ENCODE results near the gene CLDN18. TPM values are rescaled to one million over a fixed set of nuclear protein-coding genes. Genes with fewer than 3 reads are reported as not detected.

The CLDN18 gene
- polyA plus RNA-seq (2013, experiment 1 of 2; ENCODE audit: insufficient read length) = 0.24 TPM
- polyA plus RNA-seq (2013, experiment 2 of 2; ENCODE audit: insufficient read length) = 0.46 TPM

DNA sequence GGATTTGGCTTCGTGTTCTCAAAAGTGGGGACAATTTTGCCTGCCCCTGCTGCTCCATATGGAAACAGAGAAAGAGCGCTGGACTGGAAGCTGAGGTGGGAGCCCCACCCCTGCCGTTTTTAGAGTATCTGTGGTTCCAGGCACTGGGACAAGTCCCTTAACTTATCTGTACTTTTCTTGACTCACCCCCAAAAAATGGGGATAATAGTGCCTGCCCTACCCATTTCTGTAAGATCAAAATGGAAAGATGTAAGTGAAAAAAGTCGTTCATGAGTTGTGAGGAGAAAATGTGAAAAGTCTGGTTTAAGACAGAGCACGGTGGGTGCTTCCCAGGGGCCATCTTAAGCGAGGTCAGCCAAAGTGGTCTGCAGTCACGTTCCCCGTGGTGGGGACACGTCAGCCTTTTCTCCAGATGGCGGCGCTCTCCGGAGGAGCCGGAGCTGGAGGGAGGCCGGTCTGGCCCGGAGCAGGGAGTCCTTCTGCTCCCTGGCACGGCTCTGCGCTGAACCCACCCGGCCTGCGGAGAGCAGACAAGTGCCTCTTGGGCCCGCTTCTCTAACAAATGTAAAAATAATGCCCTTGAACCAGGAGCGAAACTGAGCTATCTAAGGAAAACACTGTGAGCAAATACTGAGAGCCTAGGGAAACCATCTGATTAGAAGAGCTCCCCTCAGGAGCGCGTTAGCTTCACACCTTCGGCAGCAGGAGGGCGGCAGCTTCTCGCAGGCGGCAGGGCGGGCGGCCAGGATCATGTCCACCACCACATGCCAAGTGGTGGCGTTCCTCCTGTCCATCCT is at the start of gene CLDN18:
TSS of gene CLDN18 (plus strand) at position 690 of the 797 bp plus-strand sequence. CDS start at position 751, 61 bp downstream.
- no peak for DNase-seq

DNA sequence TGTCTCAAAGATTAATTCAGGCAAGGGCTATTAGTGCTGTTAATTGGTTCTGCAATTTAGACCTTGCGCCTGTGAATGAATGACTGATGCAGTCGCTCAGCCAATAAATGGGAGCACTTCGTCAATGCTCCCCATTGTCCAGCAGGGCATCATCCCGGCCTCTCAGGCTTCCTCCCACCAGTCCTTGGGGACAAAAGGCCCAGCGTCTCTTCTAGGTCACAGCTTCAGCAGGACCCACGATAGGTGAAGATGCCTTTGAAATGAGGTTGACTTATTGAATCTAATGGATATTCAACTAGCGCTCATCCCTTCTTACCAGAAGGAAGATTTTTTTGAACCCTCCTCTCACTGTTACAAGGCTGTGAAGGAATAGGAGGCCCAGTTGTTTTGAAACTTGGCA is 47.7 kb upstream of the CLDN18 start:
- no peak for DNase-seq

GRCh38 chr3:137963463-137963862 is 46.5 kb upstream of the CLDN18 start:
- no peak for DNase-seq

GRCh38 chr3:137970914-137971831 is 38.8 kb upstream of the CLDN18 start:
- peak; percentile 49 for DNase-seq

DNA sequence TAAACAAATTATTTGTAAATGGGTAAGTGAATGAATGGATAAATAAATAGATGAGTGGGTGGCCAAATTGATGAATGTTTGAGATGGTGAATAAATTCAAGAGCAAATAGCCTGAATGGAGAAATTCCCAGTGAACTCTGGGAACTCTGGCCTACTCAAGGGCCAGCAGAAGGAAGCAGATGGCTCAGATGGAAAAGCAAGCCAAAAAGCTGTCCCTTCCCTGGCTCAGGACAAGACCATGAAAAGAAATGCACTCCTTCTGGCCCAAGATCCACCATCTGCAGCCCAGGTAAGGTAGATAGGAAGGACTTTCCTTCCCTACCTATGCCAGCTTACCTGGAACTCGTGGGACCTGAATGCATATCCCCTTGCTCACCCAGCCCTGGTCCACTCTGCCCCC is 37.6 kb upstream of the CLDN18 start:
- no peak for DNase-seq

DNA sequence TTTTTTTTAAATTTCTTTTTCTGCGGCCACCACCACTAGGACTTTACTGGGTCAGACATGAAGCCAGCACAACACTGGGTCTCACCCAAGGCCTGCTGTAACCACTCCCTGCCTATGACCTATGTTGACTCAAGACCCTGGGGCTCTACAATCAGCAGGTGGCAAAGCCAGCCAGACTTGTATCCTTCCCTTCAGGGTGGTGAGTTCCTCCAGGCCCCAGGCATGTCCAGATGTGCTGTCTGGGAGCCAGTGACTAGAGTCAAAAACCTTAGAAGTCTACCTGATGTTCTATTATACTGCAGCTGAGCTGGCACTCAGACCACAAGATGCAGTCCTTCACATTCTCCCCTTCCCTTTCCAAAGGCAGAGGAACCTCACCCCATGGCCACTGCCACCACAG is 31.6 kb upstream of the CLDN18 start:
- DNase-seq = no peak

DNA sequence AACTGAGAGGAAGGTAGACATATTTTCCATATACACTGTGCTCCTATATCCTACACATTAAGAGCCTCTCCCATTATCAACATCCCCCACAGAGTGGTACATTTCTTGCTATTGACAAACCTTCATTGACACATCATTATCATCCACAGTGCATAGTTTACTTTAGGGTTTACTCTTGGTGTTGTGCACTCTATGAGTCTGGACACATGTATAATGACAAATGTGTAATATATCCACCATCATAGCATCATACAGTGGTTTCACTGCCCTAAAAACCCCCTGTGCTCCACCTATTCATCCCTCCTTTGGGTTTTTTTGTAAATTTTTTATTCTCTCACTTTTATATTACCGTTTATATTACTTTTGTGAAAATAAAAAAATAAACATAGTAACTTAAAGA is 22.2 kb upstream of the CLDN18 start:
- DNase-seq = no peak

GRCh38 chr3:137988152-137988551 is 21.8 kb upstream of the CLDN18 start:
- no peak for DNase-seq

DNA sequence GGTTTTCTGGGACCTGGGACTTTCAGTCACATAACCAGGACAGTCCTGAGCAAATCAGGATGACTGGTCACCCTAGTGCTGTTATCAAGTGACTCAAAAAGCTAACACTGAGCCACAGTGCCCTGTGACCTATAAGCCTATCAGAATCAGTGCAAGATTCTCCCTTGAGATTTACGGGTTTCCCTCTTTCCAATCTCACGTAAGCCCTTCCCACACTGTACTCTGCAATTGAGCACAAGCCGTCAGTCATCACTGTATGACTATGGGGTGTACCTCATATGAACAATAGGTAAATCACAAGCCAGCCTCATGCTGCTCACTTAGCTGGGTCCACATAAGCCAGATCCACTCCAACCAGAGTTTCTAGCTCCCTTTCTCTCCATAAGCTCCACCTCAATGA is 21.0 kb upstream of the CLDN18 start:
- DNase-seq = no peak

DNA sequence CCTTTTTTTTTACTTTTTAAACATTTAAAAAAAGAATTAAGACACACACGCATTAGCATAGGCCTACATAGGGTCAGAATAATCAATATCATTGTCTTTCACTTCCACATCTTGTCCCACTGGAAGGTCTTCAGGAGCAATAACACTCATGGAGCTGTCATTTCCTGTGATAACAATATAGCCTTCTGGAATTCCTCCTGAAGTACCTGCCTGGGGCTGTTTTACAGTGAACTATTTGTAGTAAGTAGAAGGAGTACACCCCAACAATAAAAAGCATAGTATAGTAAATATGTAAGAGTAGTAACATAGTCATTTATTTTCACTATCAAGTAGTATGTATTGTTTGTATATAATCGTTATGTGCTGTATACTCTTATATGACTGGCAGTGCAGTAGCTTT is 19.5 kb upstream of the CLDN18 start:
- DNase-seq = no peak

- no peak for DNase-seq
Measured at GRCh38 chr3:137992592-137992991, 17.4 kb upstream of the CLDN18 start.

DNA sequence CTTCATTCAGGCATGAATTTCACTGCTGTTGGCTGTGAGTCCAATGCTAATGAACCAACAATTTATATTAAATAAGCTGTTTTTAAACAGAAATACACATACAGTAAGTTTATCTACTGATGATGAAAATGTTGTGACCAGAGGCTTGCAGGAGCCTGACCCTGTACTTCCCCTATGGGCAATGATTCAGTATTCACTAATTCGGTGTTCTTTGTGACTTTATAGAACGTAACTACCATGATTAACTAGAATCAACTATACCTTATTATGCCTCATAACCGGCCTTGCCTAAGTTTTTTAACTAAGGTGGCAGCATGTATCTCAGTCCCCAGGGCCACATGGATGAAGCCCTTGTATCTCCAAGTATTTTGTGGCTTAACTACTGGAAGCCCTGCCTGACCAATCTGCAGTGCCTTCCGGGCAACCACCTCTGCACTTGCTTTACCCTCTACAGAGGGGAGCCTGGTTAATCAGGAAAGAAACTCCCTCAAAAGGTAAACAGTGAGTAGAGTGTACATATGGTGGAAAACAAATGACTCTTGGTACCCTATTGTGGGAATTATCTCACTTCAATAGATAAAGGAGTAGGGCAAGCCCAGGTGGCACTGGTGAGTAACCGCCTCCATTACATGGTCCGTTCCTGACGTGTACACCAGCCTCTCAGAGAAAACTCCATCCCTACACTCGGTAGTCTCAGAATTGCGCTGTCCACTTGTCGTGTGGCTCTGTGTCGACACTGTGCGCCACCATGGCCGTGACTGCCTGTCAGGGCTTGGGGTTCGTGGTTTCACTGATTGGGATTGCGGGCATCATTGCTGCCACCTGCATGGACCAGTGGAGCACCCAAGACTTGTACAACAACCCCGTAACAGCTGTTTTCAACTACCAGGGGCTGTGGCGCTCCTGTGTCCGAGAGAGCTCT is 11.6 kb upstream of the CLDN18 start:
- DNase-seq = no peak

GRCh38 chr3:138003069-138003468 is 6.9 kb upstream of the CLDN18 start:
- DNase-seq = no peak

DNA sequence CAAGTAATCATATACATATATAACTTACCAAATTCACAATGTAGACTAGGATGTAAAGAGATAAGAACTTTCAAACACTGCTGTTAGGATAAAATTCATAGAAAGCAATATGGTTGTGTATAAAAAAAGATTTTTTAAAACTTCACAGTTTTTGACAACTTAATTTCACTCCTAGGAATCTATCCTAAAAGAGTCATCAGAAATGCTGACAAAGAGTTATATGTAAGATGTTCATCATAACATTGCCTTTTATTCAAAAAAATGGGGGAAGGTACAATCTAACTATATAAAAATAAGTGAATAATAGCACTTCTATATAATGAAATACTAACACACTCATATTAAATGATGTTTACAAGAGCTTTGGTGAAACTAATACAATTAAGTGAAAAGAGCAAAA is 4.3 kb upstream of the CLDN18 start:
- no peak for DNase-seq

GRCh38 chr3:138007898-138008297 is 2.1 kb upstream of the CLDN18 start:
- DNase-seq = no peak

- DNase-seq = no peak
Measured at GRCh38 chr3:138010273-138010590, 267 bp downstream of the CLDN18 start.

DNA sequence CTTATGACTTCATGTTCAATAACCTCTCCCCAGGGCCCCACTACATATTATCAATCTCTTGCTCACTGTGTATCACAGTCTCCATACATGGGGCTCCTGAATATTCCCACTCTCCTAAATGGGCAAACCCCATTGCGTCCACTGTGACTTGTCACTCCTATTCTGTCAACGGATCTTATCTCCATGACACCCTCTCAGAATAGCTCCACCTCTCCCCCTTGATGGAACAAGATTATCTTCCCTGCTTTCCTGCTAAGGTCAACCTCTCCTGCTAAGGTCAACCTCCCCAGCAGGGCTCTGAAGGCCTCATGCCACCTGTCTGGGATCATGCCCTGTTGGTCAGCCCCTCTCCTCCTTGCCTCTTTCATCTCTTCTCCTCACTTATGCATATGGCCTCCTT is 1.8 kb downstream of the CLDN18 start:
- DNase-seq = no peak

DNA sequence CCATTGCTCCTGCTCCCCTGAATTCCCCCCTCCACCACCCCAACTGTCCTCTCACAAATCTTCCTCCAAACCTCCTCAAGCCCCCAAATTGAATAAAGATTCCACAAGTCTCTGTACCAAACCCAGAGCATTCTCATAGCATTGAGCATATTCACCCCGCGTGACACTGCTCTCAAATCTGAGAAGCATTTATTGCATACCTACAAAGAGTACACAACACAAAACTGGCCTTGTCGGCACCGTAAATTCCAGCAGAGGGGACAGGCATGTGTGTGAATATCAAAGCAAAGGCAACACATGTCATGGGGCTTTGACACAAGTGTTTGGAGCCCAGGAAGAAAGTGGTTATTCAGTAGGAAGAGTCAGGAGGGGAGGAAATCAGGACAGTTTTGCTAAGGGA is 2.6 kb downstream of the CLDN18 start:
- DNase-seq = no peak

DNA sequence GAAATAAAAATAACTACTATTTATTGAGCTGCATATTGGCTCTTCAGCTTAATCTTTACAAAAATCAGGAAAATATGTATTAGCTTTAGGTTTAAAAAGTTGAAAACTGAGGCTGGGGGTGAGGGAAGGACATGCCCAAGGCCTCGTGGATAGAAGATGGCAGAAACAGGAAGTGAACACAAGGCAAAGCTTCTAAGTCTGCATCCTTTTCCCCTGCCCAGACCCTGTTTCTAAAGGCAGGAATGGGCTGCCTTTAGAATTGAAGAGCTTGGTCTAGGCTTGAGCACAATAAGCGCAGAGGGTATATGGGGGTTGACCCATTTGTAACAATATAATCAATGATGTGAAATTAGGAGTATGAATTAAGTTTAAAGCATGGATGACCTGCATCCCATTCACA is 6.1 kb downstream of the CLDN18 start:
- DNase-seq = no peak

GRCh38 chr3:138019281-138020069 is 9.5 kb downstream of the CLDN18 start:
- no peak for DNase-seq

GRCh38 chr3:138023754-138024153 is 13.8 kb downstream of the CLDN18 start:
- DNase-seq = no peak

- DNase-seq = no peak
Measured at GRCh38 chr3:138025553-138025952, 15.6 kb downstream of the CLDN18 start.
